Prostate gland (tissue), 2 donors: ENCODE measurements around the gene ALDH6A1. TPM values are rescaled to one million over a fixed set of nuclear protein-coding genes. Genes with fewer than 3 reads are reported as not detected.
A peak's percentile ranks its signal among the peaks of the same experiment; 100 is the strongest.

Source experiments
- DNase-seq: peaks from one replicate; pipeline ENCODE4 v3.0.0-alpha.2; 2019; ENCODE audit warnings: low spot score
- H3K27ac ChIP-seq, 2 donors: fragments of 200-600 bp; sonication (generic); 2 replicates each; pipeline ENCODE4 v1.5.1; 2017 to 2019
- H3K27me3 ChIP-seq: fragments of 200-600 bp; sonication (generic); replicated peaks from 2 replicates; pipeline ENCODE4 v1.5.1; 2019; ENCODE audit not compliant: insufficient read depth
- H3K36me3 ChIP-seq, 2 donors: fragments of 200-600 bp; sonication (generic); 1 replicate in 1 of 2; 2 replicates in 1 of 2; pipeline versions ENCODE4 v1.5.1 to v1.8.1; 2017 to 2019
- H3K4me1 ChIP-seq: fragments of 200-600 bp; sonication (generic); replicated peaks from 2 replicates; pipeline ENCODE4 v1.5.1; 2019
- H3K4me3 ChIP-seq, 2 donors: fragments of 200-600 bp; sonication (generic); 2 replicates each; pipeline ENCODE4 v1.5.1; 2017 to 2019
- H3K9me3 ChIP-seq: fragments of 200-600 bp; sonication (generic); 2 replicates; pipeline ENCODE4 v1.5.1; 2017
- POLR2A ChIP-seq: fragments of 450-650 bp; IDR thresholded peaks from one replicate; pipeline ENCODE4 v1.6.1; 2016; ENCODE audit warnings: antibody characterized with exemption, mild to moderate bottlenecking
- POLR2AphosphoS5 ChIP-seq: sonication (generic); formaldehyde crosslinking; IDR thresholded peaks from one replicate; pipeline ENCODE4 v1.6.1; 2017; ENCODE audit warnings: antibody characterized with exemption
- whole genome bisulfite sequencing: methylation state at CpG from one replicate; pipeline ENCODE4 v1.1.5; 2018; 5-methylcytosine and 5-hydroxymethylcytosine counted together
- intact Hi-C: fragments of 100-400 bp; cut with DNase I; formaldehyde crosslinking; loops from one replicate; pipeline ENCODE4 v1.14.2; 2022
- total RNA-seq, 2 donors: library from RNA; depleted of rRNA; stranded (reverse); fragments of >200 nt; gene quantifications; one replicate each; pipeline ENCODE4 v1.1.0, GENCODE V29; 2016
- TF ChIP-seq, protein P1 (sequence below), 4 experiments: fragments of 200-600 bp in 2 of 4; fragments of 450-650 bp in 2 of 4; sonication (generic) in 2 of 4; IDR thresholded peaks; 1 replicate in 3 of 4; 2 replicates in 1 of 4; pipeline ENCODE4 v1.5.1; 2016 to 2019; ENCODE audit warnings: antibody characterized with exemption in 4 of 4, mild to moderate bottlenecking in 2 of 4, moderate library complexity in 2 of 4

Gene ALDH6A1
- total RNA-seq, 2 donors from 2014 or later = 78.2 to 85.8 TPM

DNA sequence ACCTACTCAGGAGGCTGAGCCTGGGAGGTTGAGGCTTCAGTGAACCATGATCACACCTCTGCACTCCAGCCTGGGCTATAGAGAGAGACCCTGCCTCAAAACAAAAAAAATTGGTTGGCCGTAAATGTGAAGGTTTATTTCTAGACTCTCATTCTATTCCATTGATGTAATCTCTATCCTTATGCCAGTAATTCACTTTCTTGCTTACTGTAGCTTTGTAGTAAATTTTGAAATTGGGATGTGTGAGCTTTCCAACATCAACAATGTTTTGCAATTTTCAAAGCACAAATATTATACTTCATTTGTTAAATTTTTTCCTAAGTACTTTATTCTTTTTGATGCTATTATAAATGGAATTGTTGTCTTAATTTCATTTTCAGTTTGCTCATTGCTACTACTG is 25.1 kb upstream of the ALDH6A1 start:
- no peak for DNase-seq
- Histone ChIP-seq H3K4me3 (no peak overlapping the region), H3K27ac (no peak overlapping the region), H3K27me3 (no peaks in the 10 kb centered on the region), H3K36me3 (no peaks in the 10 kb centered on the region), H3K4me1 (no peaks in the 10 kb centered on the region), H3K9me3 (no peaks in the 10 kb centered on the region)
- TF ChIP-seq, protein P1, sequence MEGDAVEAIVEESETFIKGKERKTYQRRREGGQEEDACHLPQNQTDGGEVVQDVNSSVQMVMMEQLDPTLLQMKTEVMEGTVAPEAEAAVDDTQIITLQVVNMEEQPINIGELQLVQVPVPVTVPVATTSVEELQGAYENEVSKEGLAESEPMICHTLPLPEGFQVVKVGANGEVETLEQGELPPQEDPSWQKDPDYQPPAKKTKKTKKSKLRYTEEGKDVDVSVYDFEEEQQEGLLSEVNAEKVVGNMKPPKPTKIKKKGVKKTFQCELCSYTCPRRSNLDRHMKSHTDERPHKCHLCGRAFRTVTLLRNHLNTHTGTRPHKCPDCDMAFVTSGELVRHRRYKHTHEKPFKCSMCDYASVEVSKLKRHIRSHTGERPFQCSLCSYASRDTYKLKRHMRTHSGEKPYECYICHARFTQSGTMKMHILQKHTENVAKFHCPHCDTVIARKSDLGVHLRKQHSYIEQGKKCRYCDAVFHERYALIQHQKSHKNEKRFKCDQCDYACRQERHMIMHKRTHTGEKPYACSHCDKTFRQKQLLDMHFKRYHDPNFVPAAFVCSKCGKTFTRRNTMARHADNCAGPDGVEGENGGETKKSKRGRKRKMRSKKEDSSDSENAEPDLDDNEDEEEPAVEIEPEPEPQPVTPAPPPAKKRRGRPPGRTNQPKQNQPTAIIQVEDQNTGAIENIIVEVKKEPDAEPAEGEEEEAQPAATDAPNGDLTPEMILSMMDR (IDR thresholded peaks at IDR 0.05) = no peak
- TF ChIP-seq POLR2AphosphoS5 = no peak
- no peak for TF ChIP-seq POLR2A
- 55% methylated on average over 1 of the region's 1 CpG for WGBS
- intact Hi-C loops = no loop called here

DNA sequence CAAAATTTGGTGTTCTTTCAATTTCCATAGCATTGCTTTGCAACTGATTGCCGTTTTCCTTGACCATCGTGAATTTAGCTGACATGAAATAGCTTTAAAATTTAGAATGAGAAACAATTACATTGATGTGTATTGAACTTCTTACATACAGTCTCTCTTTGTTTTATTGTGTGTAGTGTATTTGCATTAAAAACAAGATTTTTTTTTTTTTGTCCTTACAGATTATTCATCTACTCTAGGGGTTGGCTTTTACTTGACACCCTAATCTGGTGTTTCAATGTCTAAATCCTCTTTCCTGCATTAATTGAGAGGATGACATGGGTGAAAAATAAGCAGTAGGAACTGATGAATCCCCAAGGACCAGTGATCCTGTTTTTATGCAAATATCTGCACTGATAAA is 21.1 kb upstream of the ALDH6A1 start:
- 89% methylated on average over 2 of the region's 2 CpGs for WGBS
- Histone ChIP-seq H3K9me3 (no peaks in the 10 kb centered on the region), H3K36me3 (no peaks in the 10 kb centered on the region), H3K27ac (no peak overlapping the region), H3K4me3 (no peak overlapping the region), H3K4me1 (no peaks in the 10 kb centered on the region), H3K27me3 (no peaks in the 10 kb centered on the region)
- intact Hi-C loops = no loop called here
- DNase-seq = no peak
- TF ChIP-seq, protein P1 (IDR thresholded peaks at IDR 0.05) = no peak
- TF ChIP-seq POLR2A (no peak), POLR2AphosphoS5 (no peak)

DNA sequence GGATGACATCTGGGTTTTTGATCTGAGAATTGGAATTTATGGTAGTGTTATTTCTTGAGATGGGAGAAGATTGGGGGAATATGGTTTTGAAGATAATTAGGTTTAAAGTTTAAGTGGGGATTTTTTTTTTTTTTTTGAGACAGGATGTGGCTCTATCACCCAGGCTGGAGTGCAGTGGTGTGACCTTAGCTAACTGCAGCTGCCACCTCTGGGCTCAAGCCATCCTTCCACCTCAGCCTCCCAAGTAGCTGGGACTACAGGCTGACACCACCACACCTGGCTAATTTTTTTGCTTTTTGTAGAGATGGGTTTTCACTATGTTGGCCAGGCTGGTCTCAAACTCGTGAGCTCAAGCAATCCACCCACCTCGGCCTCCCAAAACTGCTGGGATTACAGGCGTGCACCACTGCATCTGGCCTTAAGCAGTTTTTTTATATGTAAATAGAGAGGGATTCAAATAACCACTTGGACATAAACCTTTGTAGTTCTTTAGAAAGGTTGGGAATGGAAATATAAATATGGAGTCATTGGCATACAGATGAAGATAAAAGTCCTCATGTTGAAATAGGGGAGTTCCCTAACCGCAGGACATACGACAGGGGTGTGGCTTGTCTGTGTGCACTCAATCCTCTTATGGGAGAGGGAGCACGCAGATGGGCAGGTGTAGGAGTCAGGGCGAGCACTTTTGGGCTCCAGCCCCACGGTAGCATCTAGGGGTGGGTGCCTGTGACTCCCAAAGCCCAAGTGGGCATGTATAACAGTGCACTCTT is 5.2 kb upstream of the ALDH6A1 start:
- WGBS = 90% methylated on average over 8 of the region's 8 CpGs
- Histone ChIP-seq H3K9me3 (no peaks in the 10 kb centered on the region), H3K27ac (no peak overlapping the region), H3K4me3 (no peak overlapping the region), H3K27me3 (no peaks in the 10 kb centered on the region), H3K36me3 (no peaks in the 10 kb centered on the region), H3K4me1 (no peaks in the 10 kb centered on the region)
- no peak for DNase-seq
- TF ChIP-seq, protein P1 (IDR thresholded peaks at IDR 0.05) = no peak
- TF ChIP-seq POLR2AphosphoS5 (no peak), POLR2A (no peak)
- intact Hi-C loops = no loop called here

DNA sequence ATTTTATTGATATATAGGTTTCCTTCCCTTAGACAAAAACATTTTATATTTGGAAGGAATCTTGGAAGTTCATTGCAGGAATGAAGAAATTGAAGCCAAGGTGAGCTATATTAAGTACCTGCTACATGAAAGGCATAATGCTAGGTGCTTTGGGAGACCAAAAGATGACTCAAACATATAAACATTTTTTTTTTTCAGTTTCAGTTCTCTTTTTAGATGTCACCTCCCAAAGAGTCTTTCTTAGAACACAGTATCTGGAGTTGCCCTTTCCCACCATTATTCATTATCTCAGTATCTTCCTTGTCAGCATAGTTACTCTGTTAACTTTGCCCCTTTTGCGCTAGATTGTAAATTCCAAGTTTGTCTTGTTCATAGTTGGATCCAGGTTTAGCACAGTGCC is 1.6 kb upstream of the ALDH6A1 start:
- intact Hi-C loops = no loop called here
- no peaks in the 10 kb centered on the region for H3K27me3 ChIP-seq
- TF ChIP-seq, protein P1 (IDR thresholded peaks at IDR 0.05) = no peak
- TF ChIP-seq POLR2AphosphoS5 = no peak

DNA sequence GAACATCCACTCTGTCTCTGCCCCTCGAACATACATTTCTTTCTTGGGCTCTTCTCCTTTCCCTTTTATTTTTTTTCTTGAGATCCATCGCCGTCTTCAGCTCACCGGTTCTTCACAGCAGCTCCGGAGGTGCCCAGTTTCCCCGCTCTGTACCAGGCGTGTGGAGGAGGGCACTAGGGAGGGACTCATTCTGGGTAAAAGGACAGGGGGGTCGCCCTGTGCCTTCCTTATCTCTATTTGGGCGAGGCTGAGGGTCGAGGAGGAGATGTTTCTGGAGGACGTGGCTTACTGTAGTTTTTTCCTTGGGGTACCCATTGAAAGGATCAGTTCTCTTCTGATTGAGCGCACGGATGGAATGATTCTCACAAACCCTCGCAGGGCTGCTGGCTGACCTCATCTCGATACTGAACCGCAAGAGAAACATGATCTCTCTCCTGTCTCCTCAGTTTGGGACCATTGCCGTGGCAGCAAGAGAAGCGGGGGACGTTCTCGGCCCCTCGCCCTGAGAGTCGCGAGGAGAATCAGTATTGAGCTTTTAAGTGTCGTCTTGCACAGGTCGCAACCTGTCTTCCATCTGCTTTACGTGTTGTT is 889 bp upstream of the ALDH6A1 start:
- Histone ChIP-seq H3K4me3 (peak overlapping the region; percentile 48 to 65), H3K27ac (peak overlapping the region; percentile 82 to 88), H3K36me3 (no peaks in the 10 kb centered on the region), H3K9me3 (no peaks in the 10 kb centered on the region), H3K27me3 (no peaks in the 10 kb centered on the region), H3K4me1 (no peaks in the 10 kb centered on the region)
- intact Hi-C loops = no loop called here
- TF ChIP-seq POLR2AphosphoS5 = no peak
- no peak for TF ChIP-seq POLR2A
- TF ChIP-seq, protein P1 (IDR thresholded peaks at IDR 0.05) = no peak
- under 1% methylated on average over 26 of the region's 26 CpGs for WGBS
- DNase-seq = no peak

More for the DNA sequence above, 1.6 kb upstream of the ALDH6A1 start:
- WGBS = 90% methylated on average over 1 of the region's 1 CpG
- Histone ChIP-seq H3K27ac (no peak overlapping the region), H3K4me3 (peak overlapping the region in 1 of 2 donors; percentile 65), H3K4me1 (no peaks in the 10 kb centered on the region), H3K36me3 (no peaks in the 10 kb centered on the region), H3K9me3 (no peaks in the 10 kb centered on the region)
- DNase-seq = no peak
